SK-N-SH (cell line): Measurements from ENCODE around the gene MLX. TPM values are rescaled to one million over a fixed set of nuclear protein-coding genes. Genes with fewer than 3 reads are reported as not detected.
"Not testable (repeated sequence)": the region's sequence is repeated elsewhere in the genome, so short reads cannot be mapped to it uniquely, and the experiment has no call there.

Source experiments
- CTCF ChIA-PET: fragments of 300-600, 350-600 bp; formaldehyde crosslinking; extraction: SDS; loops from one replicate; lab custom pipeline; 2021; lab: Yijun Ruan, JAX
- POLR2A ChIA-PET: fragments of 350-600 bp; sonication (Branson Sonifier 250); formaldehyde crosslinking; extraction: SDS; loops from one replicate; lab custom pipeline; 2020; ENCODE audit warnings: antibody characterized with exemption, inconsistent platforms; lab: Yijun Ruan, JAX
- DNase-seq: peaks from one replicate; pipeline ENCODE4 v3.0.0; 2012
- H2AFZ ChIP-seq: fragments of 200-600 bp; sonication (generic); 2 replicates; pipeline ENCODE4 v1.8.1; 2016; ENCODE audit warnings: antibody characterized with exemption, mild to moderate bottlenecking, low read depth
- H3F3A ChIP-seq: fragments of 200-600 bp; sonication (generic); replicated peaks from 2 replicates; pipeline ENCODE3; 2016; ENCODE audit warnings: antibody characterized with exemption, mild to moderate bottlenecking; ENCODE audit not compliant: insufficient read depth
- H3K27ac ChIP-seq, 2 experiments: fragments of 200-500 bp in 1 of 2; fragments of 200-600 bp in 1 of 2; sonication (Bioruptor generic) in 1 of 2; sonication (generic), shearing (Covaris generic) in 1 of 2; 2 replicates each; pipeline versions ENCODE4 v1.5.1 to v1.6.1; 2014 to 2016; ENCODE audit warnings: low read depth in 2 of 2, inconsistent platforms in 1 of 2, low read length in 1 of 2, mild to moderate bottlenecking in 1 of 2, mixed read lengths in 1 of 2
- H3K27me3 ChIP-seq: fragments of 200-600 bp; sonication (generic), shearing (Covaris generic); 2 replicates; pipeline ENCODE4 v1.6.1; 2016; ENCODE audit warnings: mixed run types; ENCODE audit not compliant: insufficient read depth
- H3K36me3 ChIP-seq, 2 experiments: fragments of 200-500 bp in 1 of 2; fragments of 200-600 bp in 1 of 2; sonication (Bioruptor generic) in 1 of 2; sonication (generic) in 1 of 2; replicated peaks in 1 of 2; 2 replicates each; pipeline versions ENCODE3 to v1.5.1; 2014 to 2016; ENCODE audit warnings: low read length in 1 of 2, mild to moderate bottlenecking in 1 of 2; ENCODE audit not compliant: insufficient read depth in 2 of 2, control insufficient read depth in 1 of 2
- H3K4me1 ChIP-seq, 2 experiments: fragments of 200-500 bp in 1 of 2; fragments of 200-600 bp in 1 of 2; sonication (Bioruptor generic) in 1 of 2; sonication (generic), shearing (Covaris generic) in 1 of 2; 2 replicates each; pipeline versions ENCODE4 v1.5.1 to v1.6.1; 2014 to 2016; ENCODE audit warnings: low read depth in 1 of 2, low read length in 1 of 2, mixed run types in 1 of 2; ENCODE audit not compliant: insufficient read depth in 2 of 2, control insufficient read depth in 1 of 2
- H3K4me2 ChIP-seq: fragments of 200-600 bp; sonication (generic), shearing (Covaris generic); 2 replicates; pipeline ENCODE4 v1.6.1; 2017; ENCODE audit warnings: mixed run types
- H3K4me3 ChIP-seq, 2 experiments: fragments of 200-500 bp in 1 of 2; fragments of 200-600 bp in 1 of 2; sonication (Bioruptor generic) in 1 of 2; sonication (generic), shearing (Covaris generic) in 1 of 2; 2 replicates each; pipeline versions ENCODE4 v1.5.1 to v1.8.1; 2014 to 2016; ENCODE audit warnings: low read depth in 2 of 2, inconsistent platforms in 1 of 2, low read length in 1 of 2, mild to moderate bottlenecking in 1 of 2, mixed read lengths in 1 of 2, moderate library complexity in 1 of 2
- H3K79me2 ChIP-seq: fragments of 200-600 bp; sonication (generic); 2 replicates; pipeline ENCODE4 v1.8.1; 2017; ENCODE audit warnings: mild to moderate bottlenecking; ENCODE audit not compliant: insufficient read depth
- H3K9ac ChIP-seq: fragments of 200-600 bp; sonication (generic); 2 replicates; pipeline ENCODE4 v1.6.1; 2017; ENCODE audit warnings: mixed run types
- H3K9me2 ChIP-seq: fragments of 200-600 bp; sonication (generic); 2 replicates; pipeline ENCODE4 v1.6.1; 2017; ENCODE audit warnings: mixed run types
- H3K9me3 ChIP-seq: fragments of 200-600 bp; sonication (generic); 2 replicates; pipeline ENCODE4 v1.6.1; 2017; ENCODE audit warnings: mixed run types, mild to moderate bottlenecking, moderate library complexity
- H4K20me1 ChIP-seq: fragments of 200-600 bp; sonication (generic); 2 replicates; pipeline ENCODE4 v1.6.1; 2017; ENCODE audit warnings: mild to moderate bottlenecking, mixed run types; ENCODE audit not compliant: insufficient read depth
- CHD2 ChIP-seq: fragments of 150-350 bp; IDR thresholded peaks from 2 replicates; pipeline ENCODE4 v1.6.1; 2018; ENCODE audit warnings: low read length; ENCODE audit not compliant: partially characterized antibody
- CTCF ChIP-seq: fragments of 200-600 bp; sonication (generic); IDR thresholded peaks from 2 replicates; pipeline ENCODE4 v1.6.1; 2017; ENCODE audit warnings: antibody characterized with exemption, mild to moderate bottlenecking, moderate library complexity
- EZH2phosphoT487 ChIP-seq: fragments of 200-600 bp; sonication (generic); IDR thresholded peaks from 2 replicates; pipeline ENCODE4 v1.6.1; 2017; ENCODE audit warnings: low read depth, mixed run types, mild to moderate bottlenecking, antibody characterized with exemption, moderate library complexity, borderline replicate concordance
- IRF3 ChIP-seq: fragments of 150-350 bp; IDR thresholded peaks from 2 replicates; pipeline ENCODE4 v1.6.1; 2016; ENCODE audit warnings: mild to moderate bottlenecking, low read depth, low read length
- MAX ChIP-seq: IDR thresholded peaks from 2 replicates; pipeline ENCODE4 v1.4.0; 2012; ENCODE audit warnings: low read depth
- NFIC ChIP-seq: IDR thresholded peaks from 2 replicates; pipeline ENCODE4 v1.4.0; 2012; ENCODE audit warnings: borderline replicate concordance
- ZBTB33 ChIP-seq: IDR thresholded peaks from 2 replicates; pipeline ENCODE4 v1.4.0; 2012; ENCODE audit warnings: low read depth, borderline replicate concordance
- WGBS: methylation state at CpG from one replicate; pipeline ENCODE4 v1.1.6; 2017; ENCODE audit warnings: low lambda C conversion rate; 5-methylcytosine and 5-hydroxymethylcytosine counted together
- polyA plus RNA-seq, 3 experiments: library from polyadenylated mRNA; depleted of rRNA; stranded (reverse); fragments of >200 nt; gene quantifications; 2 replicates each; pipeline ENCODE4 v1.2.3, GENCODE V29; 2012

Gene MLX
- polyA plus RNA-seq, 1 of the 3 experiments (the other 2 are of a cell fraction): 44.5 TPM

GRCh38 chr17:42609182-42609813 is 42.4 kb downstream of the MLX start, which contains the start of the genes RETREG3 and TUBG1 (continued):
- TF ChIP-seq CTCF: peak; percentile 43
- no peak for TF ChIP-seq ZBTB33
- no peak for TF ChIP-seq IRF3
- no peak for TF ChIP-seq EZH2phosphoT487
- TF ChIP-seq CHD2: no peak
- no peak for TF ChIP-seq NFIC
- TF ChIP-seq MAX: peak; percentile 83

- Histone ChIP-seq H3K9ac (peak overlapping the region; percentile 81), H3K36me3 (peaks cover 28 to 33% of the 10 kb centered on the region in 2 experiments), H3K79me2 (peaks cover 55% of the 10 kb centered on the region), H3K4me2 (peak overlapping the region; percentile 88), H3K4me3 (peak overlapping the region; percentile 72 to 87), H3K27ac (peak overlapping the region; percentile 68 to 91), H4K20me1 (peaks cover 26% of the 10 kb centered on the region), H2AFZ (peak overlapping the region; percentile 86; the same call in 1 of the 2 replicates)
- ChIA-PET POLR2A (interaction anchor here (0.8 to 2.8 kb wide), 5 partner anchors 8 to 71 kb away, joined by 3 to 15 read pairs (median 11); partner anchors contain the start of gene PLEKHH3), CTCF (interaction anchor here (0.7 to 4.8 kb wide), 6 partner anchors 9 to 68 kb away, joined by 3 to 48 read pairs (median 4); partner anchors contain the start of genes CCR10 and PLEKHH3)
- 14% methylated on average over 31 of the region's 42 CpGs for WGBS
- not testable (repeated sequence) for H3K9me3 ChIP-seq, H3K27me3 ChIP-seq, H3F3A ChIP-seq, H3K9me2 ChIP-seq, H3K4me1 ChIP-seq
- DNase-seq: peak; percentile 70
These were observed 43.2 kb downstream of the MLX start for GRCh38 chr17:42609814-42610801.
